Measurements from ENCODE around the gene CSRNP3.

- no peak for TF ChIP-seq CTCF (IDR thresholded peaks at IDR 0.05)
- no peak for TF ChIP-seq POLR2A (IDR thresholded peaks at IDR 0.05)
Observed at GRCh38 chr2:165535471-165535870, 66.0 kb downstream of the CSRNP3 start.

Data from tibial nerve (tissue), 3 donors.